GM11168 (cell line): Measurements from ENCODE around the gene TMEM108.

ENCODE experiments used
- in situ Hi-C: fragments of 300-500 bp; cut with MboI; formaldehyde crosslinking; loops from one replicate; pipeline ENCODE4 v1.12.0; 2022; ENCODE audit warnings: low sequenced_read_pairs; ENCODE audit not compliant: unreplicated experiment

TMEM108 gene

GRCh38 chr3:133112666-133113065 lies 74.5 kb downstream of the TMEM108 start:
- in situ Hi-C loops: no loop called here

GRCh38 chr3:133113526-133113925 lies 75.3 kb downstream of the TMEM108 start:
- in situ Hi-C loops: no loop called here

- in situ Hi-C loops: no loop called here
Measured at GRCh38 chr3:133113927-133114597, 75.9 kb downstream of the TMEM108 start.

GRCh38 chr3:133115176-133115575 lies 77.0 kb downstream of the TMEM108 start:
- in situ Hi-C loops: no loop called here

GRCh38 chr3:133117342-133117741 lies 79.2 kb downstream of the TMEM108 start:
- in situ Hi-C loops: no loop called here

GRCh38 chr3:133119176-133119575 lies 81.0 kb downstream of the TMEM108 start:
- in situ Hi-C loops: no loop called here

GRCh38 chr3:133121450-133121849 lies 83.3 kb downstream of the TMEM108 start:
- in situ Hi-C loops: no loop called here

GRCh38 chr3:133123636-133124035 lies 85.4 kb downstream of the TMEM108 start:
- in situ Hi-C loops: no loop called here

GRCh38 chr3:133124511-133124910 lies 86.3 kb downstream of the TMEM108 start:
- in situ Hi-C loops: no loop called here

GRCh38 chr3:133125171-133125570 lies 87.0 kb downstream of the TMEM108 start:
- in situ Hi-C loops: no loop called here

GRCh38 chr3:133125802-133126201 lies 87.6 kb downstream of the TMEM108 start:
- in situ Hi-C loops: no loop called here

GRCh38 chr3:133127381-133127780 lies 89.2 kb downstream of the TMEM108 start:
- in situ Hi-C loops: no loop called here

- in situ Hi-C loops: no loop called here
Measured at GRCh38 chr3:133130168-133130567, 92.0 kb downstream of the TMEM108 start.

- in situ Hi-C loops: no loop called here
Measured at GRCh38 chr3:133135306-133135705, 97.1 kb downstream of the TMEM108 start.

GRCh38 chr3:133136114-133137041 lies 98.2 kb downstream of the TMEM108 start:
- in situ Hi-C loops: no loop called here

GRCh38 chr3:133137042-133137996 lies 99.1 kb downstream of the TMEM108 start:
- in situ Hi-C loops: no loop called here

GRCh38 chr3:133138017-133138416 lies 99.8 kb downstream of the TMEM108 start:
- in situ Hi-C loops: no loop called here

- in situ Hi-C loops: no loop called here
Measured at GRCh38 chr3:133152056-133152455, 113.9 kb downstream of the TMEM108 start.

GRCh38 chr3:133152681-133153220 lies 114.6 kb downstream of the TMEM108 start:
- in situ Hi-C loops: no loop called here

GRCh38 chr3:133153382-133153781 lies 115.2 kb downstream of the TMEM108 start:
- in situ Hi-C loops: no loop called here
